Activated CD8-positive, alpha-beta memory T cell treated with anti-CD3 and anti-CD28 coated beads for 48 hours (primary cell): ENCODE results near the gene MASP1.

Experiments
- DNase-seq, 3 experiments: peaks; one replicate each; pipeline ENCODE4 v3.0.0-alpha.2; 2020; ENCODE audit warnings: low read depth in 2 of 3, low spot score in 2 of 3

The MASP1 gene

DNA sequence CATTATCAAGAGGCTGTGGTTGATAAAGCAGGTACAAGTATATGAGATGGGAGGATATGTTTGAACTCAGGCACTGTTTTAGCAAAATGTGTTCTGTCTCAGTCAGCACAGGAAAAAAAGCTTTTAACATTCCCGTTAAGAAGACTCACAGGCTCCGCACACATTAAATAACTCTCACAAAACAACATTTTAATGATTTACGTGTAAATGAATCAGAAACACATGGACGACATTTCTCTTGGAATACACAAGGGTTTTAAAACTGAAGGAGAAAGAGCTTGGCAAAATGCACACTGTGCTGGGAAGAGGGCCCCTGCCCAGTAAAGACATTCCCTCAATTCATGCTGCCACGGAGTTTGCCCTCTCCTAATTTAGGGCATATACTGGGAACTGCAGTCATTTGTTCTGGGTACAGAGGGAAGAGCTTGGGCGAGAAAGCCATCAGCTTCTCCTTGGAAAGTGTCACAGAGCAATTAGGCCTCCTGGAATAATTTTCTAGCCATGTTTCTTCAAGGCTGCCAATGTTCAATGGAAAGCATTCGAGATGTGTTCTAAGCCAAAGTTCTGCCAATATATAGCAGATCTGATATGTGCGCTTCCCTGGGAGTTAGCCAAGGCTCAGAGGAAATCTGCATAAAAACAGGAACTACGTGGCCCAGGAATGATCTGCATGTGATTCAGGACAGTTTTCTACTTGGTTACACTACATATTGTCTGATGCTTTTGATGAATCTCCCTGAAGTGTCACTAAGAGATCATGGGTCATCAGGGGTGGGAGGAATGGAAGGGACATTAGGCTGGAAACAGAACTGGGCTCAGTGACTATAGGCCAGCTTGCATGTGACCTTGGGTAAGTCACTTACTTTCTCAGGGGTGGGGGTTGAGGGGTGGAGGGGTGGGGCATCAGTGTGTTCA, 2.2 kb upstream of the MASP1 start:
- no peak for DNase-seq

DNA sequence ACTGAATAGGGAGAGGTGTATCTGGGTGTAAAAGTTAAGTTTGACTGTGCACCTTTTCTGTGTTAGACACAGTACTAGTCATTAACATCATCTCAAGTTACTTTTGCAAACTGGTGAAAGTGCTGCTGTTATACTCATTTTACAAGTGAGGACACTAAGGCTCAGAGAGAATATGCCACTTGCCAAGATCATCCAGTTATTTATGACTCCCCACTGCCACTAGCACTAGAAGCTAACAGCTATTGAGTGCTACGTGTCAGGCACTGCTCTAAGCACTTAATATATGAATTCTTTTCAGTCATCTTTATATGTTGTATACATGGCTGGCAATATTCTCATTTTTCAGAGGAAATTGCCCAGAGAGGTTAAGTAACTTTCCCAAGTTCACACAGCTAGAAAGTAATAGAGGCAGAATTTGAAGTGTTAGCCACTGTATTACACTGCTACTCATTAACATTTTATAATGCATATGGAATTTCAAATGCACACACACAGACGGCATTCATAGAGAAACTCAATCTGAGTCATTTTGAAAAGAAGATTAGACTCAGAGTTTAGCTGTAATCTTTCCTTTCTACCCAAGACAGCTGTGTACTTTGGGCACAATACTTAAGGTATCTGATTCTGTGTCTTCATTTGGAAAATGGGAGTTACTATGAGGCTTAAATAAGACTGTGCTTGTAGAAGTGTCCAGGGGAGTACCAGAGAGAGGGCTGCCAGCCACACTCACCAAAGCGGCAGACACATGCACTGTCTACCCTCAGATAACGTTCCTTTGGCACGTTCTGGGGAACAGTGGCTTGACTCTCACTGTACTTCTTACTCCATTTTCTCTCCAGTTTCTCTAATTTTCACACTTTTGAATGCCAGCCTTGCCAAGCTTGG, 1.3 kb upstream of the MASP1 start:
- no peak for DNase-seq

DNA sequence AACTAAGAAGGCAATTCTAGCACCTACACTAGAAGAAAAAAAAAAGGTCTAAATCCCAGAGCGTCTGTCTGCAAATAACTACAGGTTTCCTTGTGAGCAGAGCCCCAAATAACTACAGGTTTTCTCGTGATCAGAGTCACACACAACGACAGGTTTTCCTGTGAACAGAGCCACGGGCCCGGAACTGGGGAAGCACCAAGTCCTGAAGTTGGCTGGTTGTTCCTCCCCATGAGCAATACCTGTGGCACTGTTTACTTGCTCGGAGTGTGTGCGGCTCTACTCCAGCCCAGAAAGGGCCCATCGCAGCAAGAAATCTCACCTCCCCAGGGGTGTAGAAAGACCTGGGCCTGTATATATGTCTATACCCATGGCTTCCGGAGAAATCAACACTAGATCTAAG, 644 bp upstream of the MASP1 start:
- no peak for DNase-seq

DNA sequence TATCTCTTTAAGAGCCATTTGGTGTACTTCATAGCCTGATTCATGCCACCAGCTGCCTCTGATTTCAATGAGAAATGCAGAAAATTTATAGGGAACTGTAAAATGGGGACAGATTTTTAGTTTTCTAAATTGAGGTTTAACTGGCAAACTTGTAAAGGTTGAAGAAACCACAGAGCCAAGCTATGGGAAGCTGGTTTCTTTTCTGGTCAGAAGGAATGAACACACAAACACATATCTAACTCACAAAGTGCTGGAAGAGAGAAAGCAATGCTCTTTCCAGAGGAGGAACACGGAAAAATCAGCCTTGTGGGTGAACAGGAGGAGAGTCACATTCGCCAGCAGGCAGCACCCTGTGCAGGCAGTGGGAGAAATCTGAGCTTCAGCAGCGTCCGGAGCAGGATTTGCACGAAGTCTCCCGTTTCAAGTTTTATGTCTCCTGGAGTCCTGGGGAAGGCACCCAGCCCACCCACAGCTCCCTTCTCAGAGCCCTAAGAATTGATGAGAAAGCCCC, 481 bp downstream of the MASP1 start:
- no peak for DNase-seq

DNA sequence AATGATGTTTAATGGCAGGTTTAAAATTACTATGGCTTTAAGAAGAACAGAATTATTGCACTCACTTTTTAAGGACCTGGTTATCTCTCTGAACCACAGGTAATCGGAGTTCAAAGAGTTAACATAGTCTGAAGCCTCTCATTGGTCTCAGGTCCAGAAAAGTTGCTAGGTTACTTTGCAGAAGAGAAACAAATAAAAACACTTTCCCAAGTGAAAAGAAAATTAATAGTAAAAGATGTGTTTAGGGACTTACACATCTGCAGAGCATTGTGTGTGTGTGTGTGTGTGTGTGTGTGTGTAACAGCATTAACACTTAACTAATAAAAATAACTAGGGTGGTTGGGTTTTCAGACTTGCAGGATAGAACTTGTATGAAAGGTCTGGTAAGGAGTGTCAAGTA, 1.0 kb downstream of the MASP1 start:
- DNase-seq: no peak

DNA sequence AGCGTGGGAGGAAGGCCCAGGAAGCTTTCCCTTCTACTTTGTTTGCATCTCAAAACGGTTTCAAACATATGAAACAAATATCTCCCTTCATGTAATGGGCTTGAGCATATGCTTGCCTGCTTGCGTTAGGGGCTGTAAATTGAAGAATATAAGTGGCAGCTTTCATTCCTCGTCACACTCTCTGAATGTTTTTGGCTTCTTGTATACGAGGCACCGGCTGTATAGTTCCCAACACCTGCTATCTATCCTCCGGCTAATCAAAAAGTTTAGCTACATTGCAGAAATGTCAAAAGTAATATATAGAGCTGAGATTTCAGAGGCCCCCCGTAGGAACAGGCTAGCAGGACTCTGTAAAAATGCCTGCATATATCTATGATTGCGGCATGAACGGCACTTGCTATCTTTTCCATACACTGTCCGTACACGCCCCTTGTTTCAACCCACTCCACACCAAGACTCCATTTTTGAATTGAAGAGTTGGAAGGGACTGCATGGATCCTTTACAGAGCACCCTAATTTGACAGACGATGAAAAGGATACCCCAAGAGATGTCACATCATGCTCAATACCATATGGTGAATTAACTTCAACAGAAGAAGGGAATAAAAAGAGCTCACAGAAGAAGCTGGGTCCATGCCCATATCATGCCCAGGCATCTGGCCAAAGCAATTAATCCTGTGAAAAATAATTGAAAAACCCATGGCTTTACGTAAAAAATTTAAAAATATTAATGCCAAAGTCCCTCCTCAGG, 2.5 kb downstream of the MASP1 start:
- DNase-seq: no peak

DNA sequence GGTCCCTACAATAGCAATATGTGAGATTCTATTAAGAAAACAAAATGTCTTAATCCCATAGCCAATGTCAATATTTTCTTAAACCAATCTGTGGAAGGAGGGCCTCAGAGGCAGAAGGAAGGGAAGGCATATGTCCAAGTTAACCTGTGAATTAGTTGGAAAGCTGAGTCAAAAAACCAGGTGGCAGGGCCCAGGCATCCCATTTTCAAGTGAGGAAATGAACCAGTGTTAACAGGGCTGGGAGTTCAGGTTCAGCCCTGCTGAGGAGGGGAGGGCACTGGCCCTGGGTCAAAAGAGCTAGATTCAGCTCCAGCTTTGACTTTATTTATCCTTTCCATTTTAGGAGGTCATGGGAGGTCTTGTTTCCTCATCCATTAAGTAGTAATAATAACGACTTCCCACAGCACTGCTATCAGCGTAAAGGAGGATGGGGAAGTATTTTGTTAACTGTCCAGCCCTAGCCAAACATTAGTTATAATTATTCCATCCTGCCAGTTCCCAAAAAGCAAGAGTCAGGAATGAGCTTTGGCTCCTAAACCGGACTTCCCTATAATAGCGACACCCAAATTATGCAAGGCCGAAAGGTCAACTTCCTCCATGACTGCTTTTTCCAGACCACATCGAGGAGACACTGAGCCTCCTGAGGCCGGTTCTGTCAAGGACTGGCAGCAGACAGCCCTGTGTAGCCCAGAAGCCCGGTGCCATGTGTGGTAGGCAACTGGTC, 3.2 kb downstream of the MASP1 start:
- DNase-seq: no peak

DNA sequence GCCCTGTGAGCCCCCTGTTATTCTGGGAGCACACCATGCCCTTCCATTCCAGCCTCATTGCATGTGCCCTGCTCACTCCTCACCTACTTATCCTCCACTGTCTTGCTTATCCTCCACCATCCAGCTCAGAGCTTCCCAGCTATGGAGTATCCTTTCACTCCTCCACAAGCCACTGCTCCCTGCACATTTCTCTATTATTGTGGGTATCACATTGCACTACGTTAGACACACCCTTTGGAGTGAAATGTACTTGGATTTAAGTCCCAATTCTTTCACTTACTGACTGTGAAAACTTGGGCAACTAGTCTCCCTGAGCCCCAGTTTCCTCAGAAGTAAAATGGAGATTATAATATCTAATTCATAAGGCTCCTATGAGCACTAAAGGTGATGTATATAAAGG, 4.3 kb downstream of the MASP1 start:
- DNase-seq: no peak

DNA sequence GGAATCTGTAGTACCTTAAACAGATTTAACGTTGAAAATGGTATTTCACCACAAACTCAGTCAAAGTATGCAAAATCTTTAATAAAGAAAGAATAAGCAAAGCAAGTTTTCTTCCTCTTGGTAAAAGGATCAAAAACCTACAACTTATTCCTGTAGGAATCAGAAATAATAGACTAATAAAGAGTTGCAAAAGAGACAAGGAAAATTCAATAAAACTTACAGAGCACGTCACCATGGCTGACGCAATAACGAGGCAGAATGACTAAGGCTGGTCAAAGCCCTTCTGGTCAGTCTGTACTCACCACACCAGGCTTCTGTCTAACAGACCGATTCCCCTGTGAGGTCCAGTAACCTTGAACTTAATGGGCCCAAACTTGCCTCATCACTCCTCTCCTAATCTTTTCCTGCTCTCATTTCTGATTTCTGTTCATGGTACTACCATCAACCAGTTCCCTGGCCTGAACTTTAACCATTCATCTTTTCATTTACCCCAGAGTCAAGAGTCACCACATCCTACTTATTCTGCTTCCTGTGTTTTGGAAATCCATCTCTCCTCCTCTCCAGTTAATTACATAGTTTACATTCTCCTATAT, 5.0 kb downstream of the MASP1 start:
- no peak for DNase-seq

DNA sequence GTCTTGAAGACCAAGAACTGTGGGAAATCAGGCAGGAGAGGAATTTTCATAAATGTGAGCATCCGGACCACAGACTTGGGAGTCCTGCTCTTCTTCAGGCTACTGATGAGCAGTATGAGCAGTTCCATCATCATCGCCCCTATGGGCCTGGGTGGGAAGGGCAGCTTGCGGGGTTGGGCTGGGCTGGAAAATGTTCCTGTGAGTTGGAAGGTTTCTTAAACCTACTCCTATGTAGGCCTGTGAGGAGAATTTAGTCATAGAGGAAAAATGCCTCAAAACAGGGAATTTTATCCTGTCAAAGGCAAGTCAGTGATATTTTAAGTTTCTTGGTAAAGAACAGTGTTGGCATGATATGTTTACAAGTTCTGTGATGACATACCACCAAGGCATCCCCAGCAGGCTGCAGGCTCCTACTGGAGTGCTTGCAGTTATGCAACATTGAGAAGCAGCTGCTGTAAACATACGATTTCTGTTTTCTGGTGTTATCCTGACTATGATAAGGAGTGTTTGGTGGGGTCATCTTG, 10.3 kb downstream of the MASP1 start:
- DNase-seq: no peak

DNA sequence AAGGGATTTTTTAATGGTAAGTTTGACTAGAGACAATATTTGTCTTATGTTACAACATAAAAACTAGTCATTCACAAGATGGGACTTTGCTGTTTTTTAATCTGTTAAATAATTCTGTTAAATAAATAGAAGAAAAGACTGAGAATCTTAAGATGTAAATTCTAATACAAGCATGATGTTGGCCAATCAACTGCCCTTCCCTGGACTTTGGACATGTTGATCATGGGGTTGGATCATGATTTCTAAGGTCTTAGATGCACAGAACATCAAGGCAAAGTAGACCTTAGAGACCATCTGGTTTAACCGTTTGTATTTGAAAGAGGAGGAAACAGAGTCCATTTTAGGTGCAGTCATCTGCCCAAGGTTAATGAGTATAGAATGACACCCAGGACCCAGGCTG, 10.9 kb downstream of the MASP1 start:
- DNase-seq: no peak

DNA sequence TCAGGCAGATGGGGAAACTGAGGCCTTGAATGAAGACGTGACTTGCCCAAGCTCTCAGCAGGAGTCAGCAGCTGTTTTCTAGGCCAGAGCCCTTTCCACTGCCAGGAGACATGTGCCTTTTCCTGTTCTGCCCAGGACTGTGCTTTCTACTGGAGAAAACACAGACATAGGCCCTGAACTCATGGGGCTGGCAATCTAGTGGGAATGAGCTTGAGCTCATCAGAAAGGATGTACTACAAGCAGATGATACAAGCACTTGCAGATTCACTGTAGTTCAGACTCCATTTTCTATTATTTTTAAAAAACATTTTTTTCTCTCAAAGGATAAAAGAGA, 14.4 kb downstream of the MASP1 start:
- no peak for DNase-seq

DNA sequence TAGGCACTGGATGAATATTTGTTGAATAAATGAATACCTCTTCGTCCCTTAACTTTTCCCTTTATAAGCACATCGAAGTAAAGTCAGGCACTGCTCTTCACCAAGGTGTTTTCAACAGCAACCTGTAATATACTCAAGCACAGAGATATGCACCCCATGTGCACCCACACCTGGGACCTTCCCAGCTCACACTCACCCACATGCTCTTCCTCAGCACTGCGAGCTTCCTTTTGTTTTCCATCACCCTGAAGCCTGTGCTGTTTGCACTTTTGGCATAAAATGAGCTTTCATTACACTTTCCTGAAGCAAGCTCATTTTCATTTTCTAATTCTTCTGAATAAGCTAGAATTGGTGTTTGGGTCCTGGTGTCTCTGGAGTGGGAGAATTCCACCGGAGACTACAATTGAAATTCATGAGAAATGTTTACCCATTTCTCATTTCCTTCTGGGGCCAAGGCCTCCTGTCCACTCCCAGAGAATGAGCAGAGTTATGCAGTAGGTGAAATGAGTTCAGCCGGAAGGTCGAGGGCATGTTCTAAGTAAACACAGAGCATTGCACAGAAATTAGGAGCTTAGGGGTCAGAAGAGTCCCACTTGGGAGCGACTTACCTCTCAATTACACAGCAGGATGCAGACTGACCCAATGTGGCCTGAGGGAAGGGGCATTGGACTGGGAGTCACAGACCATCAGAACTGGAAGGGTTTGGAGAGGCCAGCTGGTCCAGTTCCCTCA, 15.0 kb downstream of the MASP1 start:
- DNase-seq: no peak

DNA sequence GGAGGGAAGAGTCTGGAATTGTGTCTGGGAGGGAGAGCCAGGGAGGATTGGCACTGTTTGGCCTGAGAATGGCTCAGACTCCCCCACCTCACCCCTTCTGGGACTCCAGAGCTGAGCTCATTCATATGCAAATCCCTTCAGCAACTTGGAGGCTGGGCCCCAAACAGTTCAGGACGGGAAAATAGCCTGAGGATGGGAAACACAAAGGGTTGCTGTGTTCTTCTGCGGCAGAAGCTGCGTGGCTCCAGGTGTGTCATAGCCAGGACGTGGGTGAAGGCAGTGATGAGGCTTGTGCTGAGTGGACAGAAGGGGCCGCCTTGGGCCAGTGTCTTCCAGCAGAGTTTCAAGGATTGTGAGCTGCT, 16.6 kb downstream of the MASP1 start:
- DNase-seq: no peak

DNA sequence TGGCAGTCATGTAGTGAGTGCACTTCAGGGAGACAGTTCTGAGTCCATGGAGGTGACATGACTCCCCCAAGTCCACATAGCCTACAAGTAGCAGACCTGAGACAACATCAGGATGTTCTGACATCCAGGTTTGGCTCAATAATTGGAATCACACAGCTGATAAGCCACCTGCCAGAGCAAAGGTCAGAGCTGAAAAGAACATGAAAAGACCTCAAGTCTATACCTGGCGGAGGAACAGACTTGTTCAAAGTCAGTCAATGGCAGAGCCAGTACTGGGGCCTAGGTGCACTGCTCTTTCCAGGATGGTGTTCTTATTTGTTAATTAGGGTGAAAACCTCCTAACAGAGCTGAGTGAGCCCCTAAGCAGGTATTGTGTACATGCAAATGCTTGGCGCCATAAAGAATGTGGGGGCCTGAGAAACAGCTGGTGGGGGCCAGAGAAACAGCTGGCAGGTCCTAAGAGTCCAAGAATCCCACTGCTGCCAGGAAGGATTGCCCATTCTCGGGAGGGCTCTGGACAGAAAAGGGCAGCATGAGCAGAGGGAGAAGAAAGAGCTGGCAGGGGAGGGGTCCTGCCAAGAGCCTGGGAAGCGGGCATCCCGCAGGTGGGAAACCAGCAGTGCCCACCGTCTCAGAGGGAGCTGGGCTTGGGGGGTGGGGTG, 17.1 kb downstream of the MASP1 start:
- no peak for DNase-seq

DNA sequence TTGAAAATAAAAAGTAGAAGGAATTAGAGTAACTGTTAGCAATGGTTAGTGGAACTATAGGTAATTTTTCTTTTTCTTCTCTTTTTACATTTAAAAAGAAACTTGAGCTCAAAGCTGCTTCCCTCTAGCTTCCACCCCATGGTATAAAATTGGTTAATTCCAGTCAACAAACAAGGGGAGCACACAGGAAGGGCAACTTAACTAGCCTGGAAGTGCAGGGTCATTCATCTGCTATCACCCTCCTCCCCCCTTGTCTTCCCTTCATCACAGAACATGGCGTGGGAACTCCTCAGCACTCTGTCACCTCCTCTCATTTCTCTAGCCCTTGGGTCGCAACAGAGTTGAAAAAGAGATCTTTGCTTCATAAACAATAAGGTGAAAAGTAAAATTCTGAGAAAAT, 20.0 kb downstream of the MASP1 start:
- no peak for DNase-seq

DNA sequence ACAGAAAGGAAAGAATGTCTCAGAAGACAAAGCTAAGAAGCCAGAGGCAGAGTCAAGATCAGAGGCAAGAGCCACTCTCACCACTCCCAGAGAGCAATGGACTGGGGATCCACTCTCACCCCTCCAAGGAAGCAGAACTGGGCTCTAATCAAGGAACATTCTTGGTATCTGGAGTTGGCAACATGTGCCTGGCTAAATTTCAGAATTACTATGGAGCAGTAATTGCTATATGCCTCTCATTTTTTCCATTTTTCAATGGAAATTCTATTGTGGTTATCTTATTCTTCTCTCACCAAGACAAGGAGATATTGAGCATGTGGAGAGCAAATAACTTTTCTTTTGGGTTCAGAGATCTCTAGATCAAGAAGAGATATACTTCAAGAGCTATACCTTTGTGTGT, 22.1 kb downstream of the MASP1 start:
- no peak for DNase-seq

DNA sequence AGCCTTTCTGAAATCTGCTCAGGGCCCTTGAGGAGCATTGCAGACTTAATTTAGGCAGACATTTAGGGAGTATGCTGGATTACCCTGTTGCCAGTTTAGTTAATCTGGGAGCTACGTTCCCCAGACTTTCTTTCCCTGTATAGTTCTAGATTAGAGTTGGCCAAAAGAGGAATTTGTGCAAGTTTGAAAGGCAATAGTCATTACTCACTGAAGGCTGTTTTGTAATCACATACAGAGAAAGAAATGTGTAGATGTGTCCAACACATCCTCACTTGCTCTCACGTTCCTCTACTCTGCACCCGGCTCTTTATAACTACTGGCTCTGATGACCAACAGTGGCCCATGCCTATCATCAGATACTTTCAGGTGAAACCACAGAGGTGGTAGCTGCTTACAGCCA, 24.2 kb downstream of the MASP1 start:
- no peak for DNase-seq

DNA sequence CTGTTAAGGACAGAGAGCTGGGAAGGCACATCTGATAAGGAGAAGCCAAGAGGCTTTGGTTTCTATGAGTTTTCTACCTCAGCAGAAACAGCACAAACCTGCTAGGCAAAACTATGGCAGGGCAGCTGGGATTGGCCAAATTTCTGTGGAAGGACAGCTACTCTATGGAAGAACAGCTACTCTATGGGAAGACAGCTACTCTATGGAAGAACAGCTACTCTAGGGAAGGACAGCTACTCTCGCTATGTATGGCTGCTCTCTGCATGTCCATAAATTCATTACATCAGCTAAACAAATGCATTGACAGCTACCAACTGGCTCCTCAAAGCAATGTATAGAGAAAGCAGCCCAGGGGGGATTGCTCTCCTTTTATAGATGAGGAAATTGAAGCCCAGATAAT, 24.8 kb downstream of the MASP1 start:
- no peak for DNase-seq
